ENCODE data around the gene RNU1-4.
"Not testable (repeated sequence)": the region's sequence is repeated elsewhere in the genome, so short reads cannot be mapped to it uniquely, and the experiment has no call there.

DNA sequence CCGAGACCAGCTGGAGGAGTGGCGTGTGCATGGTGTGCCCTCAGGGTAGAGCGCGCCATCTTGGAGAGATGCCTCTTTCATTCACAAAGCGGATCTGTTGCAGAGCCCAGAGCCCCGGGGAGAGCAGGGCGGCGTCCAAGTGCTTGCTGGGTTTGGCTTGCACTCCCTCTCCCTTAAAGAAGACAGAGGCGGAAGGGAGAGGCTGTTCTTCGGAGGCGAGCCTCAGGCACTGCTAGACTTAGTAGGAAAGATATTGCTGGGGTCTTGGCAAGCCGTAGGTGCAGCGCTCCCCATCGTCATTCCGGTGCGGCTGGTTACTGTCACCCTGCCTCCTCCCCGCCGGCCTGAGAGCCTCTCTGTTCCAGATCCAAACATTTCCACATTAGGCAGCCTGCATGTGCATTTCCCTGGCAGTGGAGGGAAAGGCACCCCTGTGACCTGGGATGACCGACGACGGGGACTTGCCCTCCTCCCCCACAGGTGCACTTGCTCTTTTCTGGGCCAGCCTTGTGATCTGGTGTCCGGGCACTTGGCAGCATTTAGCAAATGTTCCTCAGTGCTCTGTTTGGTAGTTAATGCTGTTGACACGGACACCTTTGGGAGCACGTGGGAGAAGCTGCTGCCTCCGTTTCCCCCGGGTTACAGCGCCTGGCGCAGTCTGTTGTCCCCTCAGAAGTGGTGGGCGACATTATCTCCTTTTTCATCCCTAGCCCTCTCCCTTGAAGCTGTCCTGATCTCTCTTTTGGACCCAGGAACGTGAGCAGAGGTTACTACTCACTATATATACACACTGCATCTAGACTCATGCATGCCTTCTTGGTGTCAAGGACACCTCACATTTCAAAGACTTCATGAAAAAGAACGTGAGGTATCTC lies 25.7 kb downstream of the RNU1-4 start:
- not testable (repeated sequence) for TF ChIP-seq CTCF, POLR2A (IDR thresholded peaks at IDR 0.05)
